Spleen (tissue), 11 donors: ENCODE measurements around the gene DPF1. TPM values are rescaled to one million over a fixed set of nuclear protein-coding genes. Genes with fewer than 3 reads are reported as not detected.

Source experiments
- DNase-seq: peaks from one replicate; pipeline ENCODE4 v3.0.0-alpha.2; 2020
- H3K27ac ChIP-seq, 8 donors: fragments of 200-600 bp; sonication (generic) in 7 of 8; 1 replicate in 4 of 8; 2 replicates in 4 of 8; pipeline versions ENCODE4 v1.5.0 to v1.8.0; 2016 to 2021; ENCODE audit warnings: inconsistent platforms in 4 of 8, mild to moderate bottlenecking in 4 of 8, moderate library complexity in 1 of 8
- H3K27me3 ChIP-seq, 7 donors: fragments of 200-600 bp; sonication (generic) in 6 of 7; replicated peaks in 1 of 7; 1 replicate in 4 of 7; 2 replicates in 3 of 7; pipeline versions ENCODE4 v1.5.0 to v1.8.0; 2016 to 2021; ENCODE audit warnings: inconsistent platforms in 3 of 7, mild to moderate bottlenecking in 1 of 7
- H3K36me3 ChIP-seq, 6 donors: fragments of 200-600 bp; sonication (generic) in 5 of 6; 1 replicate in 4 of 6; 2 replicates in 2 of 6; pipeline versions ENCODE4 v1.5.0 to v1.8.0; 2016 to 2021; ENCODE audit warnings: inconsistent platforms in 2 of 6
- H3K4me1 ChIP-seq, 6 donors: fragments of 200-600 bp; sonication (generic) in 5 of 6; 1 replicate in 3 of 6; 2 replicates in 3 of 6; pipeline versions ENCODE4 v1.5.0 to v1.8.0; 2016 to 2021; ENCODE audit warnings: inconsistent platforms in 3 of 6
- H3K4me3 ChIP-seq, 8 donors: fragments of 200-600 bp; sonication (generic) in 7 of 8; 1 replicate in 4 of 8; 2 replicates in 4 of 8; pipeline versions ENCODE4 v1.5.0 to v1.8.0; 2016 to 2021; ENCODE audit warnings: inconsistent platforms in 4 of 8, mild to moderate bottlenecking in 4 of 8, moderate library complexity in 2 of 8
- H3K9me3 ChIP-seq, 8 donors: fragments of 200-600 bp; sonication (generic) in 7 of 8; 1 replicate in 4 of 8; 2 replicates in 4 of 8; pipeline versions ENCODE4 v1.5.0 to v1.8.0; 2016 to 2021; ENCODE audit warnings: inconsistent platforms in 4 of 8
- POLR2A ChIP-seq, 3 donors: fragments of 450-650 bp; IDR thresholded peaks; one replicate each; pipeline ENCODE4 v1.5.1; 2017; ENCODE audit warnings: antibody characterized with exemption in 3 of 3, mild to moderate bottlenecking in 1 of 3
- POLR2AphosphoS5 ChIP-seq, 3 donors: sonication (generic); formaldehyde crosslinking; IDR thresholded peaks; one replicate each; pipeline ENCODE4 v1.5.1; 2017; ENCODE audit warnings: antibody characterized with exemption in 3 of 3
- WGBS, 5 donors: extraction: QIAGEN DNeasy Blood & Tissue Kit in 3 of 5; methylation state at CpG; one replicate each; pipeline versions ENCODE4 v1.1.5 to v1.1.7; 2013 to 2018; 5-methylcytosine and 5-hydroxymethylcytosine counted together
- intact Hi-C: fragments of 100-400 bp; cut with DNase I; formaldehyde crosslinking; loops from one replicate; pipeline ENCODE4 v1.15.0; 2023; ENCODE audit warnings: low total_unique reads
- polyA plus RNA-seq, 3 donors: library from polyadenylated mRNA; stranded (reverse); fragments of 200-250 nt; gene quantifications; one replicate each; pipeline ENCODE4 v1.2.1, GENCODE V29; 2013
- total RNA-seq, 7 donors: library from RNA; depleted of rRNA in 3 of 7; stranded (reverse); fragments of >200 nt in 3 of 7; fragmentation: NEBNext Ultra II Directional in 4 of 7; extraction: Animal tissue kit (Norgen Biotek cat#: 25700) in 4 of 7; gene quantifications; one replicate each; pipeline versions ENCODE4 v1.1.0 to v1.2.1, GENCODE V29; 2016 to 2021
- TF ChIP-seq, protein P1 (sequence below), 11 experiments: fragments of 200-600 bp in 7 of 11; fragments of 450-650 bp in 4 of 11; sonication (generic) in 4 of 11; IDR thresholded peaks in 8 of 11; conservative IDR thresholded peaks in 3 of 11; 1 replicate in 7 of 11; 2 replicates in 4 of 11; pipeline versions ENCODE4 v1.4.0 to v1.8.0; 2016 to 2021; ENCODE audit warnings: antibody characterized with exemption in 11 of 11, inconsistent platforms in 4 of 11, mild to moderate bottlenecking in 1 of 11
- donor health status: healthy with polysubstance abuse.
- donor health status: DM: no; HTN: no; CAD: no; lungs with moderate emphysema.
- donor health status: DM: no; HTN: no; CAD: no.
- donor health status: Bipolar disorder and iron deficiency.
- donor health status: healthy.
- donor health status: DM: no; HTN: no; CAD: no.
- donor health status: DM: yes; HTN: yes; CAD: no.

The DPF1 gene
- total and polyA plus RNA-seq, 10 donors, result 0.04 to 0.06 (median 0.06) TPM; not detected in 7

DNA sequence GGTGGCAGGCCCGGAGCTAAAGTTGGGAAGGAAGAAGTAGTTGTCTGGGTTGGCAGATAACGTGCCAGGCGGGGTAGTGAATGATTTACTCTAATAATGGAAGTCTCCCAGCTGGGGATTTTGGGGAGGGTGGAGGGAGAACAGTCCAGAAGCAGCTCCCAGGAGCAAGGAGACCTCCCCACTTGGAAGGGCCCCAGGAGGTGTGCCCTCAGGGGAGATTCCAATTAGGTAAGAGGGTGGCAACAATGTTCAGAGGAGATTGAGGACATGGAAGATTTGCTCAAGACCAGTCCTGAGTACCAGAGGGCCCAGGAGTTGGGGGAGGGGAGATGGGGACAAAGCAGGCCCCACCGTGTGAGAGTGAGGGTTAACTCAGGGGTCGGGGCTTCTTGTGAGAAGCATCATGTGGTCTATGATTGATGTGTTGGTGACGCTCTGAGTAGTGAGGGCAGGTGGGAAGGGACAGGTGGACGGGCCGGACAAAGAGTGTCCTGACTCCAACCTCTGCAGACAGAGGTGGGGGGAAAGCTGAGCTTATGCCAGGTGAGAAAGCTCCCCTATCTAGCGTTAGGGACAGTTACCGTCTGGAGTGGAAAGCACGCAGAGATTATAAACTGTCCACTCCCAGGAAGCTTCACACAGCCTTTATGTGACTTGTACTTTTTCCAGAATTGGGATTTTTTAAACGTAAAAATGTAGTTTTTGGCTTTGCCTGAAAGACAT lies 43.9 kb upstream of the DPF1 start:
- H3K27me3 ChIP-seq, result peaks cover 0 to 12% (median 0%) of the 10 kb centered on the region in 7 donors
- H3K4me1 ChIP-seq, result peaks cover 0 to 60% (median 41%) of the 10 kb centered on the region in 6 donors
- peak overlapping the region in 4 of 8 donors; percentile 7 to 46 (median 43) for H3K27ac ChIP-seq
- 63 to 75% (median 68%) methylated on average over 12 of the region's 12 CpGs for WGBS, 5 donors
- no peaks in the 10 kb centered on the region for H3K9me3 ChIP-seq
- intact Hi-C loops, result no loop called here
- no peak for DNase-seq
- no peak overlapping the region for H3K4me3 ChIP-seq
- TF ChIP-seq, protein P1, sequence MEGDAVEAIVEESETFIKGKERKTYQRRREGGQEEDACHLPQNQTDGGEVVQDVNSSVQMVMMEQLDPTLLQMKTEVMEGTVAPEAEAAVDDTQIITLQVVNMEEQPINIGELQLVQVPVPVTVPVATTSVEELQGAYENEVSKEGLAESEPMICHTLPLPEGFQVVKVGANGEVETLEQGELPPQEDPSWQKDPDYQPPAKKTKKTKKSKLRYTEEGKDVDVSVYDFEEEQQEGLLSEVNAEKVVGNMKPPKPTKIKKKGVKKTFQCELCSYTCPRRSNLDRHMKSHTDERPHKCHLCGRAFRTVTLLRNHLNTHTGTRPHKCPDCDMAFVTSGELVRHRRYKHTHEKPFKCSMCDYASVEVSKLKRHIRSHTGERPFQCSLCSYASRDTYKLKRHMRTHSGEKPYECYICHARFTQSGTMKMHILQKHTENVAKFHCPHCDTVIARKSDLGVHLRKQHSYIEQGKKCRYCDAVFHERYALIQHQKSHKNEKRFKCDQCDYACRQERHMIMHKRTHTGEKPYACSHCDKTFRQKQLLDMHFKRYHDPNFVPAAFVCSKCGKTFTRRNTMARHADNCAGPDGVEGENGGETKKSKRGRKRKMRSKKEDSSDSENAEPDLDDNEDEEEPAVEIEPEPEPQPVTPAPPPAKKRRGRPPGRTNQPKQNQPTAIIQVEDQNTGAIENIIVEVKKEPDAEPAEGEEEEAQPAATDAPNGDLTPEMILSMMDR (IDR thresholded peaks at IDR 0.05 in 8 of 11, conservative IDR thresholded peaks at IDR 0.05 in 3 of 11), result no peak
- TF ChIP-seq POLR2A (IDR thresholded peaks at IDR 0.05) (no peak), POLR2AphosphoS5 (IDR thresholded peaks at IDR 0.05) (no peak)
- H3K36me3 ChIP-seq, result no peaks in the 10 kb centered on the region

DNA sequence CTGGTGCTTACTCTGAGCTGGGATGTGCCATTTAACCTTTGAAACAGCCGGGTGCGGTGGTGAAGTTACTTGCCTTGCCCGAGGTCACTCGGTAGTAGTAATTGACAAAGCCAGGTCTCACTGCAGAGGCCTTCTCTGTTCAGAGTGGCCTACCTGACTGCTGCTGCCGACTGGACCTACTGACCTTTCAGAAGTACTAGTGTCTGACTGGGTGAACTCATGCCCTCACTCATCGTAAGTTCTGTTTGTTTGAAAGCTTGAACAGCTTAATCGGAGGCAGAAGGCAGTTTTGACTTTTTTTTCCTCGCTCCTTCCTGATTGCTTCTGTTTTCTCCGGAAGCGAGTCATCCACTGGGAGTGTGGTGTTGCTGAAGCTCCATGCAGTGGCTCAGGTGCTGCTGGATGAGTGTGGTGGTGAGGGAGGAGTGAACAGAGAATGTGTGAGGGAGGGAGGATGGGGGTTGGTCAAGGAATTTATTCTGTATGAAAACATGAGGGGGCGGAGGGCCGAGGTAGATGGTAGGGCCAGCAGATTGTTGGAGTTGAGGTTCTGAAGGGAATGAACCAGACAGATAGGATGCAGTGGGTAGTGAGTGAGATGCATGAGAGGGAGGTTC lies 43.1 kb upstream of the DPF1 start:
- Histone ChIP-seq H3K27ac (peak overlapping the region in 6 of 8 donors; percentile 31 to 46 (median 40)), H3K27me3 (peaks cover 0 to 12% (median 0%) of the 10 kb centered on the region in 7 donors), H3K4me1 (peaks cover 0 to 60% (median 41%) of the 10 kb centered on the region in 6 donors), H3K36me3 (no peaks in the 10 kb centered on the region), H3K4me3 (peak overlapping the region in 1 of 8 donors; percentile 5), H3K9me3 (no peaks in the 10 kb centered on the region)
- TF ChIP-seq, protein P1 (IDR thresholded peaks at IDR 0.05 in 8 of 11, conservative IDR thresholded peaks at IDR 0.05 in 3 of 11), result no peak
- TF ChIP-seq POLR2A (IDR thresholded peaks at IDR 0.05) (no peak), POLR2AphosphoS5 (IDR thresholded peaks at IDR 0.05) (no peak)
- intact Hi-C loops, result no loop called here
- no peak for DNase-seq
- 64 to 76% (median 73%) methylated on average over 8 to 12 of the region's 12 CpGs for WGBS, 5 donors

DNA sequence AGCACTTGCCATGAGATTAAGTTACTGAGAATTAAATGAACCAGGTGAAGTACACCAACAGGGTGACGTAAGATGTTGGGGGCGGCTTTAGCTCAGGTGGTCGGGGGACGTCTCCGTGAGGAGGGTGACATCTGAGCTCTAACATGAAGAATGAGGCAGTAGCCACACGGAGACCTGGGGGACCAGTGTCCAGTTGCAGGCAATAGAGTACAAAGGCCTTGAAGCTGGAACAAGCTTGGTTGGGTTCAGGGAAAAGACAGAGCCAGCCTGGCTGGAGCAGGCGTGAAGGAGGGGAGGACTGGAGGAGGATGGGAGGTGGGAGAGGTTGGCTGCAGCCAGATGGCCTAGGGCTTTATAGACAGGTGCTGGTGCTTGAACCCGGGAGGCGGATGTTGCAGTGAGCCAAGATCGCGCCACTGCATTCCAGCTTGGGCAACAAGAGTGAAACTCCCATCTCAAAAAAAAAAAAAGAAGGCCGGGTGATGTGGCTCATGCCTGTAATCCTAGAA lies 42.0 kb upstream of the DPF1 start:
- H3K4me3 ChIP-seq, result peak overlapping the region in 2 of 8 donors; percentile 71 to 77
- peaks cover 0 to 12% (median 0%) of the 10 kb centered on the region in 7 donors for H3K27me3 ChIP-seq
- no peak for TF ChIP-seq POLR2AphosphoS5 (IDR thresholded peaks at IDR 0.05)
- TF ChIP-seq, protein P1 (IDR thresholded peaks at IDR 0.05 in 8 of 11, conservative IDR thresholded peaks at IDR 0.05 in 3 of 11), result no peak
- TF ChIP-seq POLR2A (IDR thresholded peaks at IDR 0.05), result no peak
- intact Hi-C loops, result no loop called here
- H3K4me1 ChIP-seq, result peaks cover 0 to 60% (median 41%) of the 10 kb centered on the region in 6 donors
- no peak for DNase-seq
- 80 to 93% (median 86%) methylated on average over 12 of the region's 12 CpGs for WGBS, 5 donors
- no peaks in the 10 kb centered on the region for H3K36me3 ChIP-seq
- H3K9me3 ChIP-seq, result no peaks in the 10 kb centered on the region
- peak overlapping the region in 6 of 8 donors; percentile 81 to 90 (median 89) for H3K27ac ChIP-seq
